ENCODE results near the gene KRTAP10-1. TPM values are rescaled to one million over a fixed set of nuclear protein-coding genes. Genes with fewer than 3 reads are reported as not detected.

Gene KRTAP10-1
- total RNA-seq, 2 donors from 2014 or later: not detected

DNA sequence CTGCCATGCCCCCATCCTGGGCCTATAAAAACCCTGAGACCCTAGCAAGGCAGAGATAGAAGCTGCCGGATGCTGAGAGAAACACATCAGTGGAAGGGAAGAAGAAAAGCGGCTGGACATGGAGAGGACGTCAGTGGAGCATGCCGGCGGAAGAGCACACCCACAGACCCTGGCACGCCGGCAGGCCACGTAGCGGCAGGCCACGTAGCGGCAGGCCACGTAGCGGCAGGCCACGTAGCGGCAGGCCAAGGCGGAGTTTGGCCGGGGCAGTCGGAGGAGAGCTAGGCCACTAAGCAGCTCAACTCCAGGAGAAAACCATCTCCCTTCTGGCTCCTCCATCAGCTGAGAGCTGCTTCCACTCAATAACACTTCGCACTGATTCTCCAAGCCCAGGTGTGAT is 49.6 kb downstream of the KRTAP10-1 start:
- TF ChIP-seq, protein P1, sequence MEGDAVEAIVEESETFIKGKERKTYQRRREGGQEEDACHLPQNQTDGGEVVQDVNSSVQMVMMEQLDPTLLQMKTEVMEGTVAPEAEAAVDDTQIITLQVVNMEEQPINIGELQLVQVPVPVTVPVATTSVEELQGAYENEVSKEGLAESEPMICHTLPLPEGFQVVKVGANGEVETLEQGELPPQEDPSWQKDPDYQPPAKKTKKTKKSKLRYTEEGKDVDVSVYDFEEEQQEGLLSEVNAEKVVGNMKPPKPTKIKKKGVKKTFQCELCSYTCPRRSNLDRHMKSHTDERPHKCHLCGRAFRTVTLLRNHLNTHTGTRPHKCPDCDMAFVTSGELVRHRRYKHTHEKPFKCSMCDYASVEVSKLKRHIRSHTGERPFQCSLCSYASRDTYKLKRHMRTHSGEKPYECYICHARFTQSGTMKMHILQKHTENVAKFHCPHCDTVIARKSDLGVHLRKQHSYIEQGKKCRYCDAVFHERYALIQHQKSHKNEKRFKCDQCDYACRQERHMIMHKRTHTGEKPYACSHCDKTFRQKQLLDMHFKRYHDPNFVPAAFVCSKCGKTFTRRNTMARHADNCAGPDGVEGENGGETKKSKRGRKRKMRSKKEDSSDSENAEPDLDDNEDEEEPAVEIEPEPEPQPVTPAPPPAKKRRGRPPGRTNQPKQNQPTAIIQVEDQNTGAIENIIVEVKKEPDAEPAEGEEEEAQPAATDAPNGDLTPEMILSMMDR (conservative IDR thresholded peaks at IDR 0.05): no peak
- no peak overlapping the region for H3K27ac ChIP-seq (ENCODE audit: low read depth, low read length)
- H3K9ac ChIP-seq (ENCODE audit: extremely low read depth, low read length, poor library complexity, severe bottlenecking): no peak overlapping the region
- no peaks in the 10 kb centered on the region for H3K27me3 Mint-ChIP-seq (ENCODE audit: insufficient read depth)
- peaks cover 50% of the 10 kb centered on the region for H3K9me3 ChIP-seq (ENCODE audit: control insufficient read depth, low read length)
- no peak overlapping the region for H3K27ac Mint-ChIP-seq
- H3K4me1 Mint-ChIP-seq: peaks cover 7% of the 10 kb centered on the region
- no peaks in the 10 kb centered on the region for H3K4me1 ChIP-seq (ENCODE audit: control insufficient read depth, insufficient read depth, low read length)
- 96 to 97% methylated on average over 16 to 19 of the region's 19 CpGs for WGBS, 2 experiments (ENCODE audit: insufficient coverage in 1 of 2, insufficient read length in 1 of 2)
- no peak overlapping the region for H3K4me3 Mint-ChIP-seq
- no peak overlapping the region for H3K4me3 ChIP-seq (ENCODE audit: low read length)
- H3K9me3 Mint-ChIP-seq: peaks cover 46% of the 10 kb centered on the region
- H3K36me3 Mint-ChIP-seq (ENCODE audit: low read depth): peaks cover 59% of the 10 kb centered on the region
- no peak for DNase-seq
- no peaks in the 10 kb centered on the region for H3K27me3 ChIP-seq (ENCODE audit: control insufficient read depth, insufficient read depth, low read length, poor library complexity, severe bottlenecking)
- H3K36me3 ChIP-seq (ENCODE audit: control insufficient read depth, insufficient read depth, low read length): peaks cover 11% of the 10 kb centered on the region

DNA sequence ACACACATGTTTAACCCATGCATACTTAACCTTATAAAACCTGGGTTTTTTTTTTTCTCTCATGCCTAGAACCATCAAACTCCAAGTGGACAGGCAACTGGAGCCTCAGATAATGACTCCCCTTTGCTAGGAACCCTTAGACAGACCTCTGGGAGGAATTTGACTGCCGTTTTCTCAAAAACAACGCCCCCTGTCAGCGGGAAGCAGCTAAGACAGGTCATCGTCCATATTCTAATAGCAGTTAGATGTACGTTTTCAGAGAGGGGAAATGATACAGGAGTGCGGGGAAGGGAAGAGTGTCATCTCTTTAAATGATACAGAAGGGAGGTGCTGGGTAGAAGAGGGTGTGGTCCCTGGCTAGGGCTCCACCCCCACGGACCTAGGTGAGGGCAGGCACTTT is 50.0 kb downstream of the KRTAP10-1 start:
- peaks cover 57% of the 10 kb centered on the region for H3K36me3 Mint-ChIP-seq (ENCODE audit: low read depth)

More for the DNA sequence above, 50.0 kb downstream of the KRTAP10-1 start:
- Histone ChIP-seq H3K4me3 (ENCODE audit: low read length) (no peak overlapping the region), H3K27ac (ENCODE audit: low read depth, low read length) (no peak overlapping the region), H3K9me3 (ENCODE audit: control insufficient read depth, low read length) (peaks cover 46% of the 10 kb centered on the region), H3K27me3 (ENCODE audit: control insufficient read depth, insufficient read depth, low read length, poor library complexity, severe bottlenecking) (no peaks in the 10 kb centered on the region), H3K9ac (ENCODE audit: extremely low read depth, low read length, poor library complexity, severe bottlenecking) (no peak overlapping the region), H3K4me1 (ENCODE audit: control insufficient read depth, insufficient read depth, low read length) (no peaks in the 10 kb centered on the region), H3K36me3 (ENCODE audit: control insufficient read depth, insufficient read depth, low read length) (peaks cover 11% of the 10 kb centered on the region)
- Mint-ChIP-seq H3K9me3 (peaks cover 45% of the 10 kb centered on the region), H3K27ac (no peak overlapping the region), H3K4me3 (no peak overlapping the region), H3K27me3 (ENCODE audit: insufficient read depth) (no peaks in the 10 kb centered on the region), H3K4me1 (peaks cover 7% of the 10 kb centered on the region)
- 34 to 71% methylated on average over 5 to 7 of the region's 7 CpGs for WGBS, 2 experiments (ENCODE audit: insufficient coverage in 1 of 2, insufficient read length in 1 of 2)
- TF ChIP-seq, protein P1 (conservative IDR thresholded peaks at IDR 0.05): peak; percentile 61
- no peak for DNase-seq

Other genes starting within 250 kb of the KRTAP10-1 start
- gene PFKL, start 240.1 kb downstream of the KRTAP10-1 start, total RNA-seq: 100 to 1,000 TPM; 195 to 198 TPM
- gene CFAP410, start 200.8 kb downstream of the KRTAP10-1 start, total RNA-seq: 10 to 100 TPM; 33.1 to 35.7 TPM
- 10 to 100 TPM in 1 of 2 donors, 1 to 10 TPM in 1; 1.6 to 12.5 TPM for gene TRPM2, start 186.6 kb downstream of the KRTAP10-1 start, total RNA-seq
- 10 to 100 TPM; 14.1 to 16.5 TPM for gene LRRC3, start 84.7 kb downstream of the KRTAP10-1 start, total RNA-seq
- gene KRTAP10-2, start 11.3 kb upstream of the KRTAP10-1 start, total RNA-seq: not detected
- not detected for gene KRTAP10-3, start 18.6 kb upstream of the KRTAP10-1 start, total RNA-seq
- not detected for gene KRTAP10-4, start 33.5 kb upstream of the KRTAP10-1 start, total RNA-seq
- not detected for gene KRTAP10-5, start 40.4 kb upstream of the KRTAP10-1 start, total RNA-seq
- gene KRTAP10-6, start 52.3 kb upstream of the KRTAP10-1 start, total RNA-seq: not detected
- not detected for gene KRTAP10-7, start 60.4 kb upstream of the KRTAP10-1 start, total RNA-seq
- not detected for gene KRTAP10-8, start 71.9 kb upstream of the KRTAP10-1 start, total RNA-seq
- not detected for gene KRTAP10-9, start 86.9 kb upstream of the KRTAP10-1 start, total RNA-seq
- gene KRTAP10-10, start 97.2 kb upstream of the KRTAP10-1 start, total RNA-seq: not detected
- gene KRTAP10-11, start 106.2 kb upstream of the KRTAP10-1 start, total RNA-seq: not detected
- gene KRTAP12-4, start 114.5 kb upstream of the KRTAP10-1 start, total RNA-seq: not detected
- not detected for gene KRTAP12-3, start 117.7 kb upstream of the KRTAP10-1 start, total RNA-seq
- gene KRTAP12-2, start 126.7 kb upstream of the KRTAP10-1 start, total RNA-seq: not detected
- gene KRTAP12-1, start 142.0 kb upstream of the KRTAP10-1 start, total RNA-seq: not detected
- not detected for gene KRTAP10-12, start 157.0 kb upstream of the KRTAP10-1 start, total RNA-seq
- gene TSPEAR, start 171.4 kb upstream of the KRTAP10-1 start, total RNA-seq: 1 to 10 TPM; 1.5 to 6.0 TPM

Data from endodermal cell (in vitro differentiated cells).